Limb (tissue), 2 donors: ENCODE results near the gene ASXL1.
A peak's percentile ranks its signal among the peaks of the same experiment; 100 is the strongest.

Experiments used
- DNase-seq, 2 donors: peaks; one replicate each; pipeline ENCODE4 v3.0.0-alpha.2; 2016; ENCODE audit errors: extremely low spot score in 2 of 2

The ASXL1 gene

DNA sequence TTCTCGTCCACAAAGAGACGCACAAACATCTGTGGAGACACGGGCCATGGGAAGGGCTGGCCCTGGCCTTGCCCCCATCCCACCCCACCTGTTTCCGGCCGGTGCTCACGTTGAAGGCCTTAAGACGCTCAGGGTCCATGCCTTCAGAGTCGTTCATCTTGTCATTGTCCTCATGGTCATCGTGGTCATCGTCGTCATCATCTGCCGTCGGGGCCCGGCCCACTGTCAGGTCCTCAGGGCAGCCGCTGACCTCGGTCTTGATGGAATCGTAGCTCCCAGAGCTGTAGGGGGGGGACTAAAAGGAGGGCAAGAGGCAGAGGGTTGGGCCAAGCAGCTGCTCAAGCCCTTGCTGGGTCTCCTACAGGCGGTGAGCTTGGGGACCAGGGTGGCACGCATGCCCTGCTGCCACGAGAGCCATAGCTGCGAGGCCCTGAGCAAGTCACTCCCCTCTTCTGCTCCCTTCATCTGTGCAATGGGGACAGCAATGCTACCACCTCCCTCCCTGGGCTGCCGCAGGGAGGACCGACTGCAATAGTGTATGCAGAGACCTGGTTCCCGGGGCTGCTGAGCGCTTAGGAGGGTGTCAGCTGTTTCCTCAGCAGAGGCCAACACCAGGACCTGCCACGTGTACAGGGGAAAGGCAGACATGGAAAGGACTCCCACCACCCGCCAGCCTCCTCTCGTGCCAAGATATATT lies 95.5 kb downstream of the ASXL1 start:
- DNase-seq: no peak

DNA sequence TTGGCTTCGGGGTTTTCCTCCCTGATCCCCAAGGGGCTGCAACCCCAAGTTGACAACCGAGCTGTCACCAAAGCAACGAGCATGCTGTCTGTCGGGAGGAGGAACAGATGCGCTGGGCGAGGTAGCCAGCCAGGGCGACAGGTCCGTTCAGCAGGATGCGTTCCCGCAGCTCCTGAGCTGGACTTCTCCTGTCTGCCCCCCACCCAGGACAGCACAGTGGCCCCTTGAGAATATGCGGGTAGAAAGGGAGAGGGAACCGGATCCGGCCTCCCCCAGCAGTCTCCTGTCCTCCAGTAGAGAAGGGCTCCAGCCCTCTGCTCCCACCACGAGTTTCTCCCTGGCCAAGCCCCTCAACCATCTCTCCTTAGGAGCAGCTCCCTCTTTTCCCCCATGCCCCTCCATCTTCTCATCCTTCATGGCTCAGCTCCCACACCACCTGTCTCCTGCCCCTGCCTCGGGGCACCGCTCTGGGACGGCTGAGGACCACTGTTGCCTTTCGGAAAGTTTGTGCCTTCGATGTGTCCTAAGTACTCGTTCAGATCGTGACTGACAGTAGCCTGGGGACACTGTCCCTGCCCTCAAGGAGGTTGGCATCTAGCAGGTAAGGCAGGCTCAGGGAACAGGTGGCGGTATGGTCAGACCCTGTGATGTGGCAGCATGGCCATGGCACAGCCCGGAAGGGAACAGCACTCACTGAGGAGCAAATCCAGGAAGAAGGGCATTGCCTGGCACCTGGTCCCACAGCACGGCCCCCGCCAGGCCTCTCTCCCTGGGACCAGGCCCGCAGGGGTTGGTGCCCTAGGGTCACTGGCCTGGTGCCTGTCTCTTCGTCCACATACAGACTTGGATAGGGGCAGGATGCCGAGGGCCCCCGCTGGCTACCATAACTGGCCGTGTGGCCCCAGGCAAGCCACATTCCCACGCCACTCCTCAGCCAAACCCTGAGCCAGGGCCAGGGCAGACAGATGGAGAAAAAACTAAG lies 96.3 kb downstream of the ASXL1 start:
- no peak for DNase-seq

DNA sequence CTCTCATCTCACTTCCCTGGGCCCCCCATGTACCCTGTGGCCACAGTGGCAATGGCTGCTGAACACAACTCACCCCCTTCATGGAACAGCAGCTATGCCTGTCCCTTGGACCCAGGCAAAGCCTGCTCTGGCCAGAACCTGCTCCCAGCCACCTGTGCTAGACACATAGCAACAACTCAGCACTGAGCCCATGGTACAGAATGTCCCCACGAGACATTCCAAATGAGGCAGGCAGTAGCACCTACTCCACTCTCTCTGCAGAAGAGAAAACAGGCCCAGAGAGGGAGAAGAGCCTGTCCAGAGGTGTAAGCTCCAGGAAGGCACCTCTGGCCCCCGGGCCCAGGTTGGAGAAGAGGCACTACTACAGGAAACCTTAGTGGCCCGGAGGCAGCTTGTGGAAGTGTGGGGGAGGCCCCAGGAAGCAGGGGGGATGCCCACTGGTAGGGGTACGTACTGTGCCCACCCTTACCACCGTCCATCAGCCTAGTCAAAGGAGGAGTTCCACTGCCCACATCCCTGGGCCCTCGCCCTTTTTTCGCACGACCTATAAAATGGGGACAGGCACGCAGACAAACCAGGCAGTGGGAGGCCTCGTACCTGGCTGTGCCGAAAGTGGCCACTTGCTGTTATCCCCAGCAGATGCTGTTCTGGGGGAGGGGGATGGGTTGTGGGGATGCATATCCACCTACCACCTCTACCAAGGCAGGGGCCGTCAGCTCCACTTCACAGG lies 97.2 kb downstream of the ASXL1 start:
- no peak for DNase-seq

DNA sequence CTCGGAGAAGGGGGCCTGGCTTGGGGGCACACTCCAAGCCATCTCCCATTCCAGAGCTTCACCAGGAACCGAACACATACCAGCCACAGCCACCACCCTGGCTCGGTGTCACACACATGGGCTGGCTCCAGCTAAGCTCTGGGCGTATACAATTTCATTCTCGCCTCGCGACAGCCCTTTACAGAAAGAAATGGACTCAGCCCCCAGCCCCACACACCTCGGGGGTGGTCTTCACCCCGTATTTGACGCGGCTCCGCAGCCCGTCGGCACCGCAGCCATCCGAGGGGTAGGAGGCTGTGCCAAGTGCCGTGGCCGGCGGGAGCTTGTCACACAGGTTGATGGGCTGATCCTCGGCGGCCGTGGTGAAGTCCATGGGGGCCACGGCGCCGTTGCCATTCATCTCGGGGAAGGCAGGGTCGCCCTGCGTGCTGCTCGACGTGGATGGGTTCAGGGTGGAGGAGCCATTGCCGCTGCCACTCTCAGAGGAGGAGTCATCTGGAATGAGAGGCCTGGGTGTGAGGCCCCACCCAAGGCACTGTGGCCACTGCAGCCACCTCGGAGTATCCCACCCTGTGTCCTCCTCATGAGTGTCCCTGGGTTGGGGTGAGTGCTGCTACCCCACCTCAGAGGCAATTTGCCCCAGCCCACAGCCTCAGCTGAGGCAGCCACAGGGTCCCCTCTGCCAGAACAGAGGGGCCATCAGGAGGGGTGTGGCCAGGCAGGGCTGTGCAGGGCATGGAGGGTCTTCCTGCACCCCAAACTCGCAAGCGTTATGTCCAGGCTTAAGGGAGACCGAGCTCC lies 98.0 kb downstream of the ASXL1 start:
- DNase-seq: no peak

DNA sequence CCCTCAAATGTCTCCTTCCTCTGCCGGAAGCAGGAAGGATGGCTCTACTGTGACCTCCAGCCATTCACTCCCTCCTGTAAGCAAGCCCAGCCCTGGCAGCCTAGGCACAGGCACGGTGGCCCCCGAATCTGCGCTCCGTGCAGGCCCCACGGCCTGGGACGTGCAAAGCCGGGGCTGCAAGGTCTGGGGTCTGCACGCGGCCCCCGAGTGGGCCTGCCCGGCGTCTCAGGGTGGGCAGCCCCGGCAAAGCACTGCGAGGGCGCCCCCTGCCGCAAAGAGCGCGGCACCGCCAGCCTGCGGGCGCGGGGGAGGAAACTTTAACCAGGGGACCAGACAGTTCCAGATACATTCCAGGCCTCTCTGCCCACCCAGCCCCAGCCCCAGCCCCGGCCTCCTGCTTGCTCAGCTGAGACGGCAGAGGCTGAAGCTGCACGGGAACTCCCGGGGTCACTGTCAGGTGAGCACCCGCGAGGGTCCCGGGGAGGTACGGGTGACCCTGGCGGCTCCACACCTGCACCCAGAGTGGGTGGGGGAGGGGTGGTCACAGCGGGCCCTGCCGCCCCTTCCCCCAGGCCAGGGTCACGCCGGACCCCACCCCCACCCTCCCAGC lies 98.8 kb downstream of the ASXL1 start:
- DNase-seq: peak; percentile 49 to 88

DNA sequence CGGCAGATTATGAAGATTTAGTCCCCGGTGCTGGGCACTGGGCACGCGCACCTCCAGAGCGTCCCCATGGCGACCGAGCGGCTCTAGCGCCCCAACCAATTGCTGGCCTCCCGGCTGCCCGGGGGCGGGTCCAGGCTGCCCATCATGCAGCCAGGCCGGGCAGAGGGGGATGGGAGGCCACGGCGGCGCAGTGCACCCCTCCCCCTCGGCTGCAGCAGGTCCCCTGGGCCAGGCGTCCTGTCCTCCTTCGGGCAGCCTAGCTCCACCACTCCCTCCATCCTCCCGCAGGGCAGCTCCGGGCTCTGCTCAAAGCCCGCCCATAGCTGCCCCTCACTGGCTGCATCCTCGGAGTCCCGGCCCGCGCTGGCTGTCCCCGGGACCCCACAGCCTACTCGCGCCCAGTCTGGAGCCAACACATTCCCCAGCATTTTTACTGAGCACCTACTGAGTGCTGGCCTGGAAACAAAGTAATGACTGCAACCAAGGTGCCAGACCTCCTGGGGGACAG lies 99.4 kb downstream of the ASXL1 start:
- DNase-seq: peak in 1 of 2 donors; percentile 80

DNA sequence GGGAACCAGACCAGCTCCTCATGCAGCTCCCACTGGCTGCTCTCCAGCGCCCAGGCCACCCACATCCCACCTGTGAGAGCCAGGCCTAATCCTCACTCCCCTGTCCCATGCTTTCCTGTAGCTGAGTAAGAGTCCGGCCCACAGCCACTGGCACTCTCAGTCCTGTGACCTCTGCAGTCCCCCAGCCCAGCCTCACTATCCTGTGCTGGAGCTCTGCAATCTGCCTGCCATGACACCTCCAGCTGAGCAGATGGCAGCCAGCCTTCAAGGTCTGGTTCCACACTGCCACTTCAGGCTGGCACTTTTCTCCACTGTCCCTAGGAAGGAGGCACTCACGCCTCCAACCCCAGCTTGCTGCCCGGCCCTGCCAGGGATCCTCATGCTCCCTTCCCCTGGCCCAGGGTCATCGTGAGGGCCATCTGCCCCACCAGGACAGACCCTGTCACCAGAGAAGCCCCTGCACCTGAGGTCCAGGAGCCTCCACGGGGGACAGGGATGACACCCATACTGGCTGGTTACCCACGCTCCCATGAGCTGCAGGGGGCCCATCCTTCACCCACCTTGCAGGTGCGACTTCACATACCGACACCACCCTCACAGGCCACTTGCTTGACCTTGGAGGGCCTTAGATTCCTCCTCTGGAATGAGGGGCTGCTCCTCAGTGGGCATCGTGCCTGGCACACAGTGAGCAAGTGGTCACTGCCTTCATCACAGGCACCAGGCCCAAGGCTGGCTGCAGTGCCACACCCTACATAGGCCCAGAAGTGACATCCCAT lies 100.1 kb downstream of the ASXL1 start:
- DNase-seq: no peak

DNA sequence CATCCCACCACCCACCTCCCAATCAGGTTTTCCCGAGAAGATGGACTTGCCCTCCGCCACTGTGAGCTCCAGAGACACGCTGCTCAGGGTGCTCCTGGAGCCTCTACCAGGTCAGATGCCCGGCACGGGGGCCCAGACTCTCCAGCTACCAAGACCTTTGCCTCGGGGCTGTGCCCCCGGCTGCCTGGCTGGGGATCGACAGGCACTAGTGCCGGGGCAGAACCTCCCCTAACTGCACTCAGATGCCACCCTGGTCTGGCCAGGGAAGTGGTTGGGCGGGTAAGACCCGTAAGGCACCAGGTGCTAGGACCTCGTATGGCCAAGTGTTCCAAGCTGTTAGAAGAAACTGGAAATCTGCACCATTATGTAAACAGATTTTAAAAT lies 100.7 kb downstream of the ASXL1 start:
- no peak for DNase-seq

DNA sequence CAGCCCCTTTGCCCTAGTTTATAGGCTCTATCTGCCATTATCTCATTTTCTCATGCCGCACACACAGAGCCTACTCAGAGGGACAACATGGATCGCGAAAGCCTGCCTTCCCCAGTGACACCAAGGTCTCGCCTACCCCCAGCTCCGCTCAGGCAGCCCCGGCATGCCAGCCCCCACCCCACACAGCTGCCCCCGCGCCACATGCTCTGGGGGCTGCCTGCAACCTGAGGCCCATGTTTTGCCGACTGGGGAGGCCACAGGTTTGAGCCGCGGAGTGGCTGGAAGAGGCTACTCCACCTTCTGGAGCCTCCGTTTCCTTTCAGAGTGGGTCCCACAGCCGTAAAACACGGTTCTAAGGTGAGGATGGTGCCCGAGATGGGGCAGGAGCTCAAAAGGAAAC lies 102.1 kb downstream of the ASXL1 start:
- no peak for DNase-seq

DNA sequence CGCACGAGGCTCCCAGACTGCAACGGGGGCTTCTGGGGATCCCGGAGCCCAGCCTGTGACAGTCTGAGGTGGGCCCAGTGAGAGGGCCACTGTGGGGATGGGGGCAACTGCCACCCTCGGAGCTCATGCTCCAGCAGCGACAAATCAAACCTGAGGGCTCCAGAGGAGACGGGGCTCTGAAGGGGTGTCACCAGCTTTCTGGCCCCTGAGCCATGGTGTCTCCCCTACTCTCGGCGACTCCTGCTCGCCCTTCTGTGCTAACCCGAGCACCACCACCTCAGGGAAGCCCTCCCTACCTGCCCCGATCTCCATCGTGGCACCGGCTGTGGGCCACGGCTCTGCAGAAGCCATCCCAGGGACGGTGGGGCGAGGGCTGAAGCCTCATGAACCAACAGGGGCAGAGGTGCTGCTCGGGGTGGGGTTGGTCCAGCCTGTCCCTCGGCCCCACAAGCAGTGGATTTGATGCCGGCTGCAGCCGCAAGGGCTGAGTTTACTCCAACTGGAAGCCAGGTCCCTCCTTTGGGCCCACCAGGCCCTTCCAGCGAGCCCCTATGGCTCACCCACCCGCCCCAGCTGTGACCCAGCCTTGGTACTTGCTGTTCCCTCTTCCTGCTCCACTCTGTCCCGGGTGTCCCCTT lies 102.7 kb downstream of the ASXL1 start:
- DNase-seq: no peak

DNA sequence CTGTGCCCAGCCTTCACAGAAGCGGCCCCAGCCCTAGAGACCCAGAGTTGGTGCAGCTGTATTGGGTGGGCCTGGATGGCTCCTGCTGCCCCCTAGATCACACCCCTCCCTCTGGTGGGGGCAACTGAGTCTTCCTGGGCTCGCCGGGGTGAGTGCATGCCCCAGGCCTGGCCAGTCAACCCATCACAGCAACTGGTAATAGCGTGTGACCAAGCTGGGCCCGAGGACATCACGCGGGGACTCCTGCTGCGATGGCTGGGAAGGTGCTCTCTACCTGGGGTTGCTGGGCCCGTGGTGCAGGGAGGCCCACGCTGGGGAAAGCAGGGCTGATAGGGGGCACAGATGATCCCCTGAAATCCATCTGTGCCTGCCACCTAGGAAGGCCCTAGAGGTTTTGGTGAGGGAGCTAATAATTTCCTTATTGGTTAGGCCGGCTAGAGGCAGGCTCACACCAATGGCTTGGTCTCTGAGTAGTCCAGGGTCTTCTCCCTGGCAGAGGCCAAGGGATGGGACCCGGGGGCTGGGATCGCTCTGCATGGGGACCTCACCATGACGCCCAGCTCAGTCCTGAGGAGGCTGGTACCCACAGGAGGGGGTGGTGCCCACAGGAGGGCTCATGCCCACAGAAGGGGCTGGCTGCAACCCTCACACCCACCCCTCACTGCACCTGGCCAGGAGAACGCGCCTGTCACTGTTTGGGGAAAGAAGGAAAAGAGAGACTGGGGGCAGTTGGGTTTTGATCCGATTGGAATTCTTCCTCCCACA lies 103.9 kb downstream of the ASXL1 start:
- no peak for DNase-seq

DNA sequence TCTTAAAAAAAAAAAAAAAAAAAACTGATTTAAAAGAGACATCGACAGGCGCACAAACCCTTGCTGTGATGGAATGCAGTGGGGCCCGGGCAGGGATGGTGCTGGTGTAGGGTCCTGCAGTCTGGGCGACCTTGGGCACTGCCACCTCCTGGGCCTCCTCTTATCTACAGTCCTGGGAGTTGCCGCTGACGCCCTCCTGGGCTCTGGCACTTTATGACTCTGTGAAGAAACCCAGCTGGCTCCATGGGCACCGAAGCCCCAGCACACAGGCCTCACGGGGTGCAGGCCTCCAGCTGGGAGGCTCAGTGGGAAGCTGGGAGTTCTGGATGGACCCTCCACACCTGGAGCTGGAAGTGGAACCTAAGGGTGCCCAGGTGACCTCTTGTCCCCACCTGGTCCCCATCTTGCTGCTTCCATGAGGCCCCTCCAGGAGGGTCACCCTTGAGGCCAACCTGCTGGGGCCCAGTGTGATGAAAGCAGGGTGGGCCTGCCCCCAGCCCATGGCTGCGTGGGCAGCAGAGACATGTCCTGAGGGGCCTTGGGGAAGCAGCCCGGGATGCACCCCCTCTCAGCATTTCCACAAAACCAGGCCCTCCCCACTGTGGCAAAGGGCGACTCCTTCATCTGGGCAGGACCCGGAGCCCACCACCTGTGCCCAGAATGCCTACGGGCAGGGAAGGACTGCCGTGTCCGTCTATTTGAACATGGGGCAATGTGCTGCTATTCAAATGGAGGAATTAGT lies 104.9 kb downstream of the ASXL1 start:
- no peak for DNase-seq

DNA sequence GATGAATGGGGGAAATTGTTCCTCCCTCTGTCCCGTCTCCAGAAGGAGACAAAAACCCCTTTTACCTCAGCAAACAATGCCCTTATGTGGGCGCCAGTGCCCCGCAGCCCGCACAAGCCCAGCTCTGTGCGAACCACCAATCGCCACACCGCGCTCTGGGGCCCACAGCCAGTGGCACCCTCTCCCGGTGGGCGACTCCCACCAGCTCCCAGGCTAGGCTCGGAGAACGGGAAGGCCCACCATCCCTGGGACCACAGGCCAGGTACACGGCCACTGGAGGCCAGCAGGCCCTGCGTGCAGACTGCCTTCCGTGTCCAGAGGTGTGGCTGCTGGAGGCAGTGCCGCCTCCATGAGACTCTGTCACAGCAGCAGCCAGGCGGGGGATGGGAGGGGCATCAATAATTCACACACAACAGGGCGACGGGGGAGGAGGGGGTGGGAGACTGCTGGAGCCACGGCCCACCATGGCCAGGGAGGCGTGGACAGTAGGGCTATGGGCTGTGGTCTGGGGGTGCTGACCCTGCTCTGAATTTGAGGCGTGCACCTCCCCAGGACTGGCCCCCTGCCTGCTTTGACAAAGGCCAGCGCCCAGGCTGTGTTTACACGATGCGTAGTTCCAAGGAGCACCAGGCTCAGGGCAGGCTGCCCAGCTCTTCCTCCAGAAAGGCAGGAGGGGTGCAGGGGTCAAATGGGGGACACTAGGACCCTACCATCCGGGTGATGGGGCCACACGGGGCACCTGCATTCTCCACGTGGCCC lies 105.7 kb downstream of the ASXL1 start:
- DNase-seq: peak in 1 of 2 donors; percentile 67

DNA sequence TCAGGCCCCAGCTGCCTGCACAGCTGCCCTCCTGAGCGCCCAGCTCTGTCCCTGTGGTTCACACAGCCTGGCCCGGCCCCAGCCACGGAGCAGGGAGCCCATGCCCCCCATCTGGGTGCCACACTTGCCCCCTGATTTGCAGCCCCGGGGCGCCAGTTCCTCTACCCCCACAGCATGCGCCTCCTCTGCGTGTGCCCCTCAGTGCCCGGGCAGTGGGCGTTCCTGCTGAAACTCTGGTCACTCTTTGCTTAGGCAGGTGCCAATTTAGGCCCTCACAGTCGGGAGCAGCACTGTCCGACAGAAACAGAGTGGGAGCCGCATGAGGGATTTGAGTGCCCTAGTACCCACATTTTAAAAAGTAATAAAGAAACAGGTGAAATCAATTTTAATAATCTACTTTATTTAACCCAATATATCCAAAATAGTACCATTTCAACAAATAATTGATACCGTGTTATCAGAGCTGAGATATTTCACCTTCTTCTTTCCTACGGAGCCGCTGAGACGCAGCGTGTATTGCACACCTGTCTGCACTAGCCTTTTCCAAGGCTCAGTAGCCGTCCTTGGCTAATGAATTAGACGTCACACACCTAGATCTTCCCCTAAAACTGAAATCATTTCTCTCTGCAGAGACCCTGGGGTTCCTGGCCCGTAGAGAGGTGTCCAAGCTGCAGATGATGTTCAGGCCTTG lies 106.4 kb downstream of the ASXL1 start:
- DNase-seq: no peak

DNA sequence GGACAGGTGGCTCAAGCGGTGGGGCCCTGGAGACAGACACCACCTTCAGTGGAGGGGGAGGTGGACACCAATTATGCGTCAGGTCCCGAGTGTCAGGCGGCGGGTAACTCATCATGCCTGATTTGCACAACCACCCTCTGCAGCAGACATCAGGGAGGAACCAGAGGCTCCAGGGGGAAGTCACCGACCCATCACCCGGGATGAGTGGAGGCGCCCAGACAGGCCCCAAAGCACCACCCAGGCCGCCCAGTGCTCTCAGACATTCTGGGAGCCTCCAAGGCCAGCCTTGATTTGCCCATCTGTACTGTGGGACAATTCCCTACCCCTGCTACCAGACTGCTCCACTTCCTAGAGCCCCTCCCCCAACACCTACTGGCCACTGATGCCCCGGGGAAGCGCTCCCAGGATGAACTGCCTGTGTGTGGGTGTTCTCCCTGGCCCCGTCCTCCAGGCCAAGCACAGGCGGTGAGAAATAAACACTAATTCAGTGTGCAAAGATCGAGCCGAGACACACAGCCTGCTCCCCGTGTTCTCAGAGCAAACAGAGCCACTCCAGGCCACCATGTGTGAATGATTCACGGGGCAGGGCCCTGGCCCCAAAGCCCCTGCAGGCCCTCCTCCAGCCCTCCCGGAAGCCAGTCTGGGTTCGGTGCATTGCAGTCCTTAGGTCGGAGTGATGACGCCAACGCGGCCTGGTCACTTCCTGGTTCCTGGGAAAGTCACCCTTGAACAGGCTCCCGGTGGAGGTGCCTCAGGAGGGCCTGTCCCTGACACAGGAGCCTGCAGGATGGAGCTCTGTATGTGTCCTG lies 107.2 kb downstream of the ASXL1 start:
- no peak for DNase-seq
